Large intestine (tissue), 3 donors: ENCODE measurements around the gene ERAP2. TPM values are rescaled to one million over a fixed set of nuclear protein-coding genes. Genes with fewer than 3 reads are reported as not detected.

Source experiments
- DNase-seq, 2 donors: peaks; one replicate each; pipeline versions ENCODE4 v3.0.0 to v3.0.0-alpha.2; 2013
- H3K27ac ChIP-seq: one replicate; pipeline ENCODE4 v1.5.1; 2013; ENCODE audit warnings: low read length
- H3K27me3 ChIP-seq: 2 replicates; pipeline ENCODE4 v1.6.1; 2013; ENCODE audit warnings: low read length; ENCODE audit not compliant: control insufficient read depth, insufficient read depth
- H3K36me3 ChIP-seq: 2 replicates; pipeline ENCODE4 v1.6.1; 2013; ENCODE audit warnings: low read length; ENCODE audit not compliant: control insufficient read depth, insufficient read depth
- H3K4me1 ChIP-seq: one replicate; pipeline ENCODE4 v1.6.1; 2013; ENCODE audit warnings: low read length; ENCODE audit not compliant: control insufficient read depth, insufficient read depth
- H3K4me3 ChIP-seq: one replicate; pipeline ENCODE4 v1.5.1; 2013; ENCODE audit warnings: low read length
- H3K9me3 ChIP-seq: one replicate; pipeline ENCODE4 v1.6.1; 2013; ENCODE audit warnings: mild to moderate bottlenecking, low read depth, low read length, moderate library complexity; ENCODE audit not compliant: control insufficient read depth
- WGBS: methylation state at CpG from one replicate; pipeline ENCODE4 v1.1.5; 2013; ENCODE audit warnings: low lambda C conversion rate; ENCODE audit not compliant: insufficient coverage; 5-methylcytosine and 5-hydroxymethylcytosine counted together
- polyA plus RNA-seq: library from polyadenylated mRNA; unstranded; fragments of 120-200 nt; gene quantifications from one replicate; pipeline ENCODE4 v1.2.1, GENCODE V29; 2013

ERAP2 gene
- polyA plus RNA-seq, 1 donor, result 7.7 TPM

DNA sequence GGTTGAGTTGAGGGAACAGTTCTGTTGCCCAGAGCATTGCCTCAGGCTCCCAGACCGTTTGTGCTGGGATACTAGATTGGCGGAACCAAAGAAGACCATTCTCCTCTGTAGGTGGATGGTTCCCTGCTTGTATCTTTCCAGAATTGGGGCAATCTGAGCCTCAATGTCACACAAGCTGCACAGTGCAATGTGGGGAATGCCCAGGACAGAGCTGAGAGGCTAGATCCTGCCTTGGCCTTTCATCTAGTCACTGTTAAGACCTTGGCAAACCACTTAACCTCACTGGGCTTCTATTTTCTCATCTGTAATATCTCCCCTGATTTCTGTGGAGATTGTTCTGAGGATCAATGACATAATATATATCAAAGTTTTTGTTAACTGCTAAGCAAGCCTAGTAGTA, 16.9 kb upstream of the ERAP2 start:
- Histone ChIP-seq H3K4me3 (no peak overlapping the region), H3K27ac (no peak overlapping the region), H3K9me3 (no peaks in the 10 kb centered on the region), H3K36me3 (no peaks in the 10 kb centered on the region), H3K27me3 (no peaks in the 10 kb centered on the region), H3K4me1 (peaks cover 24% of the 10 kb centered on the region)
- no peak for DNase-seq
- WGBS, result no CpG with 5 or more reads among the region's 2 CpGs

DNA sequence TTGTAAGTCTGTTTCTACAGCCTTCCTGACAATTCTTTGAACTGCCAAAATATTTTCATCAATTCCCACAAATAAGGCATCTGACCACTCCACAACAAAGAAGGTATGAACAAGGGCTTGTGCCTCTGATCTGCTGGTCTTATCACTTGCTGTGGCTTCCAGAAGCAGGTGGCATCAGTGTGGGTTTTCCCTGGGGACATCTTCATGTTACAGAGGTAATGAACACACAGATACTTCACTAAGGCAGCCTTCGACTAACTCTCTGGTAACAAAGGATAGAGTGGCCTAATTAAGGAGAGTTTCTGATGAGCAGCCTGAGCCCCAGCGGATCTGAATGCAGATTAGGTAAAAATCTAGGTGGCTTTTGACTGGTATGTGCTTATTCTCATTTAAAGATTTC, 15.2 kb upstream of the ERAP2 start:
- Histone ChIP-seq H3K4me1 (peaks cover 17% of the 10 kb centered on the region), H3K27ac (no peak overlapping the region), H3K9me3 (no peaks in the 10 kb centered on the region), H3K27me3 (no peaks in the 10 kb centered on the region), H3K4me3 (no peak overlapping the region), H3K36me3 (no peaks in the 10 kb centered on the region)
- no CpG with 5 or more reads among the region's 2 CpGs for WGBS
- DNase-seq, result no peak

DNA sequence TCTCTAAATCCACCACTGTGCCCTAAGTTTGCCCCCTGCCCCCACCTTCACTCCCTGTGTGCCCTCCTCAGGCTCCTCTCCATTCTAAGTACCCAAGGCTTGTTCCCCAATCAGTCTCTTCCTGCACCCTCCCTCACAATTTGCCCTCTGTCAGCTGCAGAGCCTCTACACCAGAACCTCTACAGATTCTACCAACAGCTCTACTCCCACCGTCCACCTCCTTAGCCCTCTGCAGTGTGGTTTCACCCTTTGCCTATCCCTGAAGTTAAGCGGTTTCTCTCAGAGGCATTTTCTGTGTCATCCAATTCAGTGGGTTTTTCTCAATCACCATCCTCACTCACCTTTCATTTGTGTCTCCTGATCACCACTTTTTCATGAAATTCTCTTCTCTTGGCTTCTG, 13.2 kb upstream of the ERAP2 start:
- Histone ChIP-seq H3K36me3 (no peaks in the 10 kb centered on the region), H3K4me3 (no peak overlapping the region), H3K27me3 (no peaks in the 10 kb centered on the region), H3K4me1 (peaks cover 12% of the 10 kb centered on the region), H3K27ac (peak overlapping the region; percentile 58), H3K9me3 (no peaks in the 10 kb centered on the region)
- DNase-seq, result no peak
- WGBS, result no CpG with 5 or more reads among the region's 2 CpGs

DNA sequence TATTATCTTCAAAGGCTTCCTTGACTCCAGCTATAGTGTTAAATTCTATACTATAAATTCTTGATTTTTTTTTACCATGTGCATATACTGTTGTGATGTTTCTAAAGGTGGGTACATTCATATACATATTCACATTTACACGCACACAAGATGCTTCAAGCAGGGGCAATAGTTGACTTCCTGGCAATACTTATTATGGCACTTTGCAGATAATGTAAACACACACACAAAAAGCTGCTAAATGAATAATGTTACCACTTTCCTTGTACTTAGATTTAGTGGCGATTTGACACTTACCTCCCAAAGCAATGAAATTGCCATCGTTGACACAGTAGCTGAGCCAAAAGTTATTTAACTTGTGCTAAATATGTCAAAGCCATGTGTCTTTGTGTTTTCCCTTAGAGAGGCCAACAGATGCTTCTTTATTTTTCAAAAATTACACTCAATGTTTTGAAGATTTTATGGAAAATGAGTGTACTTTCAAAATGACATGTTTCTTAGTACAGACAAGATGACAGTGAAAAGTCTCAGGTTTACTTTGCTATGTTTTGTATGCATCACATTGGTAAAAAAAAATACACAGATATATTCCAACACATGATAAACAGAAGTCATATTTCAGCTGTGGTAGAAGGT, 12.2 kb upstream of the ERAP2 start:
- no peaks in the 10 kb centered on the region for H3K9me3 ChIP-seq
- no peaks in the 10 kb centered on the region for H3K36me3 ChIP-seq
- H3K4me3 ChIP-seq, result no peak overlapping the region
- H3K27ac ChIP-seq, result peak overlapping the region; percentile 58
- WGBS, result 29% methylated on average over 2 of the region's 3 CpGs
- H3K4me1 ChIP-seq, result peaks cover 12% of the 10 kb centered on the region
- no peak for DNase-seq
- no peaks in the 10 kb centered on the region for H3K27me3 ChIP-seq

DNA sequence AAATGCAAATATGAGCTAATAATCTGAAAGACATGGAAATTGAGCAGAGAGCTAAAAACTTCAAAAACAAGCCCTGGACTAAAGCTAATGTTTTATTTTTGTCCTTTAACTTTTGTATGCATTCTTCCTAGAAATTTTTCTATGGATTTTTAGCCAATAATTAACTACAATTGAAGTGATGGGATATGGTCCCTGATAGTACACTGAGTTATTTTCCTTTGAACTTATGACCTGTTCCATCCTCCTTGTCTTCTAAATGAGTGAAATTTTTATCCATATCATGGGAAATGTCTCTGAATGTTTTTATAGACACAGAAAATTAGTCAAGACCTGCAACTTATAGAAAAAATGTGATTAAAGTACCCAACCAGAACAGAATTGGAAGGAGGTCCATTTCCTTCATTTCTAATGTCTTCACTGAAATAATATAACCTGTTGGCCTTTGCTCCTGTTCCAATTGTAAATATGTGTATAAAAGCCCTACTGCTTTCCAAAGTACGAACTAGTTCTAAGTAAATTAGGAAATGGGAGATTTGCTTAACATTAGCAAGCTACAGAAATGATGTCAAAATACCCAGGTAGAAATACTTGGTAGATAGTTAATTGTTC, 11.3 kb upstream of the ERAP2 start:
- no peaks in the 10 kb centered on the region for H3K27me3 ChIP-seq
- H3K9me3 ChIP-seq, result no peaks in the 10 kb centered on the region
- H3K27ac ChIP-seq, result peak overlapping the region; percentile 58
- no peaks in the 10 kb centered on the region for H3K36me3 ChIP-seq
- peaks cover 12% of the 10 kb centered on the region for H3K4me1 ChIP-seq
- DNase-seq, result peak in 1 of 2 donors; percentile 78
- H3K4me3 ChIP-seq, result no peak overlapping the region
- WGBS, result no CpG with 5 or more reads among the region's 1 CpG

DNA sequence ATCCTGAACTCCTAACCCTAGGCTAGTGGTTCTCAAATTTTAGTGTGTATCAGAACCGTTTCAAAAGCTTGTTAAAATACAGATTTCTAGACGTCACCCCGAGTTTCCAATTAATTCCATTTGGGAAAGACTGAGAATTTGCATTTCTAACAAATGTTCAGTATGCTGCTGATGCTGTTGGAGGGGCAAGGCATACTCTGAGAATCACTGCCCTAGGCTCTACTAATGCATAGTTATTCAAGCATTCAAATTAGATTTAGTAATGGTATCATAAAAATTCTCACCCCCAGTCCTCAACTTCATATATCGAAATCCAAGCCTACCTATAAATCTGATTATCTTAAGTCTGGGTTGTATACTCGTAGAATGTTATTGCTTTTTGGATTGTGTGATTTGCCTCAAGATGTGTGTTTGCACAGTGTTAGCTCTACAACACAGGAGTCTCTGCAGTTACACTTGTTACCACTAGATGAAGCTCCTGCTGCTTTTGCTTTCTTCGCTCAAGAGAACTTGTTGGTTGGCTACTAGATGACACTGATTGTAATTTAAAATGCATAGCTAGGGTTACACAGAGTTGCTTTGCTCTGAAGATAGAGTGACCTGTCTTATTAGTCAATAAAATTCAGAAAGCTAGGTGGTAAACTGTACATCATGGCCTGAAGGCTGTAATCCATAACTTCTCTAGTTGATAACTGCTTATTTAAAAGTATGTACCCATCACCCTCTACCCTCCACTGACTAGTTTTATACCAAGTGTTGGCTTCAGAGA, 7.5 kb upstream of the ERAP2 start:
- Histone ChIP-seq H3K9me3 (no peaks in the 10 kb centered on the region), H3K36me3 (no peaks in the 10 kb centered on the region), H3K27me3 (no peaks in the 10 kb centered on the region), H3K4me3 (no peak overlapping the region), H3K27ac (no peak overlapping the region), H3K4me1 (peaks cover 10% of the 10 kb centered on the region)
- 20% methylated on average over 1 of the region's 6 CpGs for WGBS
- peak; percentile 38 to 61 for DNase-seq

DNA sequence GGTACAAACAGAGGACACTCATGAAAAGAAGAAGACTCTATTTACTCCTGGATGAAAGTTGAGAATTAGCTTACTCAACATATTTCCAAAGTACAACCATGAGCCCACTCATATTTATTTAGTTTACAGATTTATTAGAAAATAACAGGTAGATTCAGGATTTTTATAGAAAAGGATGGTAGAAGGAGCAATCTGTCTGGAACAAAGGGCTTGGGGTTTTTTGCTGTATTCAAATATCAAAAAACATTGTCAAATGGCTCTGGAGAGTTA, 7.0 kb upstream of the ERAP2 start:
- H3K27ac ChIP-seq, result no peak overlapping the region
- H3K27me3 ChIP-seq, result no peaks in the 10 kb centered on the region
- no peak for DNase-seq
- no peaks in the 10 kb centered on the region for H3K36me3 ChIP-seq
- peaks cover 6% of the 10 kb centered on the region for H3K4me1 ChIP-seq
- no peaks in the 10 kb centered on the region for H3K9me3 ChIP-seq
- no peak overlapping the region for H3K4me3 ChIP-seq

DNA sequence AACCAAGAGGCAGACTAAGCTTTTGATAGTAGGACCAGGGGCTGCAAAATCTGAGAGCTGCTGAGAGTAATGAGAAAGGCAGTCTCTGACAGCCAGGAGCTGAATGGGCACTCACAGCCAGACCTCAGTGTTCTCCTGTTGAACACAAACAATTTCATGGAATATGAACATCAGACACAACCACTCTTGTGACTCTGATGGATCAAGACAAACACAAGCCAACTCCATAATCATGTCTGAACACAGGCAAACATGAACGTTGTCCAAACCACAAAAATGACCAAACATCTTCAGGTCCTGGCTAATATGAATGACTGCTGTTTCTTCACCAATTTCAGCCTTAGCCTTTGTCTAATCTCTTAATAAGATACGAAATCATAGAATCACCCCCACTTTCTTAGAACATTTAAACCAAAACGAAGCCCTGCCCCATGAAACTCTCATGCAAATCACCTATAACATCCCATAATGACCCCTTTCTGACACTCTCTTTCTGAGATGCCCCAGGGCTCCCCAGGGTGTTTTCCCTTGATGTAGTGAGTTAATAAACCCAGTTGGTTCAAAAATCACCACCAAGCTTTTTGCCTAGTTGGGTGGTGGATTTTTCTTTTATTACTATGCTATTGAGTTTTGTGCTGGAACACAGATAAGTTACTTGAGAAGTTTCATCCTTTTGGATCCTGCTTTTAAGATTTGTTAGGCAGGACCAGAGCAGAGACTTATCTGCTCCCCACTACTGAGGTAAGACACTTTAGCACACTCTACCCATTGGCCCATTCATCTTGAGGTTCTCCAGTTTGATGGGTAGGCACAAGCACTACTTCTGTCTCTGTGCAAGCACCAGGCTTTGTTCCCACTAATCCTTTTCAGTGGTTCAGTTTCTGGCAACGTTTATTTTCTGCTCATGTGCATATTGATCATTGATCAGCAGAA, 5.9 kb upstream of the ERAP2 start:
- DNase-seq, result no peak
- Histone ChIP-seq H3K4me1 (peaks cover 10% of the 10 kb centered on the region), H3K4me3 (no peak overlapping the region), H3K27ac (no peak overlapping the region), H3K9me3 (no peaks in the 10 kb centered on the region), H3K36me3 (no peaks in the 10 kb centered on the region), H3K27me3 (no peaks in the 10 kb centered on the region)
- WGBS, result 100% methylated on average over 1 of the region's 4 CpGs

DNA sequence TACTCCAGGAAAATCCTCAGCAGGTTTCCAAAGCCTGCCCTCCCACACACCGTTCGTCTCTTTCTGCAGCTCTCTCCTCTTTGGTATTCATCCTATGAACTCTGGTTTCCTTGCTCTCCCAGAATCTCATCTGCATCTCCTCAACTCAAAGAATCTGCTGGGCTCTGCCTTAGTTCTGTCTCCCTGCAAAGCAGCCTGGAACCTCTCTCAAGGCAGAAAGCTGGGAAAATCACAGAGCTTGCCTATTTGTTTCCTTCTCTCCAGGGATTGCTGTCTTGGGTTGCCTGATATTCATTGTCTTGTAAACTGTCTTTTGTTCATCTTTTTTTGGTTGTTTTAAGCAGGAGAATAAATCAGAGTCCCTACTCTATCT, 5.3 kb upstream of the ERAP2 start:
- 100% methylated on average over 2 of the region's 2 CpGs for WGBS

DNA sequence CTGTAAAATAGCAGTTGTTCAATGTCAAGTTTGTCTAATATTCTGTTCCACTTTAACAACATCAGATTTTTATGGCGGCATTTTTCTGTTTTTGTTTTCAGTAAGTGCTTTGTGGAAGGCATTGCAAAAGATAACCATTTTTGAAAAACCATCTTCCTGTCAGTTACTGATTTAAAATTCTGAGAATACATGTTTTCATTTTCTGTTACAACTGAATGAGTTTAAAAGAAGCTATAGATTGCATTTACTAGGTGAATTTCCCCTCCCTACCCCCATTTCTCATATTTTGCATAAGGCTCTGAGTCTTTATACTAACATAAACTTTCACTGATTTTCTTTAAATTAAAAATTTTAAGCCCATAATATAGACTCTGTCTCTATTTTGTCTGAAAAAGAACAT, 4.6 kb upstream of the ERAP2 start:
- peaks cover 9% of the 10 kb centered on the region for H3K4me1 ChIP-seq
- 100% methylated on average over 1 of the region's 1 CpG for WGBS
- no peaks in the 10 kb centered on the region for H3K27me3 ChIP-seq
- no peaks in the 10 kb centered on the region for H3K36me3 ChIP-seq
- H3K4me3 ChIP-seq, result no peak overlapping the region
- no peaks in the 10 kb centered on the region for H3K9me3 ChIP-seq
- DNase-seq, result no peak
- no peak overlapping the region for H3K27ac ChIP-seq

More for the DNA sequence above, 5.3 kb upstream of the ERAP2 start:
- Histone ChIP-seq H3K27ac (no peak overlapping the region), H3K4me1 (peaks cover 13% of the 10 kb centered on the region), H3K27me3 (no peaks in the 10 kb centered on the region), H3K9me3 (no peaks in the 10 kb centered on the region), H3K36me3 (no peaks in the 10 kb centered on the region), H3K4me3 (no peak overlapping the region)
- no peak for DNase-seq
